ENCODE results near the gene QRICH2.
"Not testable (repeated sequence)": the region's sequence is repeated elsewhere in the genome, so short reads cannot be mapped to it uniquely, and the experiment has no call there.

The QRICH2 gene

DNA sequence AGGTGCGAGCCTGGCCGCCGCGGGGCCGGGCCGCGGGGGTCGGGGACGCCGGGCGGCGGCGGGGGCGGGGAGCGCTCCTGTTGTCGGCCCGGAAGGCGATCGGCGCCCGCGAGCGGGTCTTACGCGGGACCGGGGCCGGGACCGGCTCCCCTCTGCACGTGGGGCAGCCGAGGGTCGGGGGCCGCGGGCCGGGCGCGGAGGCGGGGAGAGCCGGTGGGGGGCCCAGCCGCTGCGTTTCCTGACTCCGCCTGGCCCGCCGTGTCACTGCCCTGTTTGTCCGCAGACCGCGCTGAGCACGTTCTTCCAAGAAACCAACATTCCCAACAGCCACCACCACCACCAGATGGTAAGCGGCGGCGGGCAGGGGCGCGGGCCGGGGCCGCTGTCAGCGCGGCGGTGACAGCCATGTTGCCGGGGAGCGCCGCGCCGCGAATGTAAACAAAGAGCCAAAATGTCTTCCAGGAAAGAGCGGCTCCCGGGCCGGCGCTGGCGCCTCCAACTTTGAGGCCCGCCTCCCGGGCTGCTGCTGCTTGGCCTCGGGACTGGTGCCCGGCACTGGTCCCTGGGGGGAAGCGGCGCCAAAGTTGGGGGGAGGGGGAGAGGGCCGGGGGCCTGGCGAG, 42.3 kb downstream of the QRICH2 start:
- DNase-seq (ENCODE audit: low spot score): peak; percentile 42

DNA sequence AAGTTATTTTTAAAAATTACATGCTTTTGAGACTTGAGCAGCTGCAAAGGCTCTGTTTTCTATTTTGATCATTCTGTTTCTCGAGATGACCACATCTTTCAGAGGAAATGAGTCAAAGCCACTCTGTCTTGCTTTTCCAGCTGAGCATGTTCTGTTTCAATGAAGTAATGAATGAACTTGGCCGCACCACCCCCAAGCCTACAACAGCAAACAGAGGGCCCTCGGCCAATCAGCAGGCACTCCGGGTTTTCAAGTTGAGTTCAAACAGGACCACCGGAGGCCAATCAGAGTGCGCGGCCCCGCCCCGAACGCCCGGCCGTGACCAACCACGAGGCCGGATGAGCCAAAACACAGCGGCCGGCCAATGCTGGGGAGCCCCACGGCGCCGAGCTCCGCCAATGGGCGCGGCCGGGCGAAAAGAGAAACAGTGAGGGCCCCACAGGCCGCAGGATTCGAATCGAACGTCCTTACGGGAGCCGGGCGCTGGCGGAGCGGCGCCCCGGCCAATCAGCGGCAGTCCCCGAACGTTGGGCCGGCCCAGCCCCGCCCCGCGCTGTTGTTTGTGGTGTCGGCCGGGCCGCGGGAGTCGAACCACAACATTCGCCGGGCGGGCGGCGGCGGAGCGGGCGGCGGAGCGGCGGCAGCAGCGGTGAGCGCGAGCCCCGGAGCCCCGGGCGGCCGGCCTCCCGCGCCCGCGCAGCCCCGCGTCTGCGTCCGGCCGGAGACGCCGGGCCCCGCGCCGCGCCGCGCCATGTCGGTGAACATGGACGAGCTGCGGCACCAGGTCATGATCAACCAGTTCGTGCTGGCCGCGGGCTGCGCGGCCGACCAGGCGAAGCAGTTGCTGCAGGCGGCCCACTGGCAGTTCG, 43.1 kb downstream of the QRICH2 start, which contains the start of gene UBALD2:
UBALD2 (plus strand) TSS at position 594 of the 869 bp plus-strand sequence; CDS start at position 752, 158 bp downstream.
- peak; percentile 100 for DNase-seq (ENCODE audit: low spot score)

DNA sequence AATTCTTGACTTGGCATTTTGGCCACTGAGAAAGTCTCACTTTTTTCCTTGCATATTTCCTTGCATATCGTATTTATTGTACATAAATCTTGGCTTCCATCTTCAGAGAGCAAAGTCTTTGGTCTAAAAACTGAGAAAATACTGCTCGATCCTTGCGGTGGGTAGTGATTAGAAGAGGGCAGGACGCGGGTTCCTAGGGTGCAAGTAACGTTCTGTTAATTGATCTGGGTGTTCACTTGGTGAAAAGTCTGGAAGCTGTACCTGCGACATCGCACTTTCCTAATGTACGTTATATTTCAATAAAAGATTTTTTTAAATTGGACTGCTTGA, 43.7 kb downstream of the QRICH2 start:
- no peak for DNase-seq (ENCODE audit: low spot score)

DNA sequence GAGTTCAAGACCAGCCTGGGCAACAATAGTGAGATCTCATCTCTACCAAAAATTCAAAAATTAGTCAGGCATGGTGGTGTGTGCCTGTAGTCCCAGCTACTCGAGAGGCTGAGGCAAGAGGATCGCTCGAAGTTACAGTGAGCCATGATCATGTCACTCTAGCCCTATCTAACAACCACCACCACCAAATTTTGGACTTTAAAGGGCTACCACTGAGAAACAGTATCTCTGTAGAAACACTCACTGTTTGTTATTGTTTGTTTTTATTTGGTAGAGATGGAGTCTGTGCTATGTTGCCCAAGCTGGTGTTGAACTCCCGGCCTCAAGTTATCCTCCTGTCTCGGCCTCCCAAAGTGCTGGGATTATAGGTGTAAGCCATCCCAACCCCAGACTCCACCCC, 44.2 kb downstream of the QRICH2 start:
- no peak for DNase-seq (ENCODE audit: low spot score)

DNA sequence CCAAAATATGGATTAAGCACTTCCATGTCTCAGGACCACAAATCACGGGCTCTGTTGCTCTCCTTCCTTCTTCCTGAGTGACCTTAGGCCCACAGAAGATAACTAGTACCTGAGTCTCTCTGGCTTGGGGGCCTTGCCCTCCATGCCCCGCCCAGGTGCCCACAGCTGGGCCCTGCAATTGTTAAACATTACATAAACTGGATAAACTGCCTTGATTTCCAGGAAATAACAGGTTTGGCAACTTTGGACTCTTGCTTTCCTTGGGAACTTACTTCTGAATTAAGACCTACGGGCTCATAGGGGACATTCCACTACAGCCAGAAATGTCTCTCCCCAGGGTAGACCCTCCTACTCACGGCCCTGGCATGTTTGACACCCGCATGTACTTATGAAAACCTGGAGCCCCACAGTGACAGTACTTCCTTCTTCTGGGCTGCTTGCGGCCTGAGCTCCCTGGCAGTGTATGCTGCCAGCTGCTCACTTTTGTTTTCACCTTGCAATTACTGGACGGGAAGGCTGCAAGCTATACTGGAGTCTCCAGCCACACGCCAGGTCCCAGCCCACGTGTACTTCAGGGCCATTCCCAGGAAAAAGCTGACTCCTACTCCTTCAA, 45.2 kb downstream of the QRICH2 start:
- no peak for DNase-seq (ENCODE audit: low spot score)

DNA sequence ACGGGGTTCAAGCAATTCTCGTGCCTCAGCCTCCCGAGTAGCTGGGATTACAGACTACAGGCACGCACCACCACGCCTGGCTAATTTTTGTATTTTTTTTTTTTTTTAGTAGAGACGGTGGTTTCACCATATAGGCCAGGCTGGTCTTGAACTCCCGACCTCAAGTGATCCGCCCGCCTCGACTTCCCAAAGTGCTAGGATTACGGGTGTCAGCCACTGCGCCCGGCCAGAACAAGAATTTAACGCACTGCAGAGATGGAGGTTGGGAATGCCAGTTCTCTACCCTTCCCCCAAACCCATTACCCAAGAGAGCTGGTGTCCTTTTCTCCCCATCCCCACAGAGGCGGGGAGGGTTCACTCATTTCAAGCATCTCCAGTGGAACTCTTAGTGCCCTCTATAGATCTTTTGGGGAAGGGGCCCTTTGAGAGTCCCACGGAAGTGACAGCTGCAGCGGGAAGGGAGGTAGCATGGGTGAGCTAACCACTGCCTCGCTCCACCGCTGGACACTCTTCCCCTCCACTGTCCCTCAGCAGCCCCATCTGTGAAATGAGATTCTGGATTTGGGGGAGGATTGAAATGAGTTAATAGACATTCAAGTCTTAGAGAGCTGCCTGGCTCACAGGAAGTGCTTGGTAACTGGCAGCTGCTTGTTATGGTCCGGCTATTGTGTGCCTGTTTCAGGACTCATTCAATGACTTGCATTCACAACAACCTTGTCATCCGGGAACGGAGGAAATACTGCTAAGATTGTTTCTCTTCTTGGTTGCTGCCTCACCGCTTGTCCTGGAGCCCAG, 46.5 kb downstream of the QRICH2 start:
- DNase-seq (ENCODE audit: low spot score): peak; percentile 38

DNA sequence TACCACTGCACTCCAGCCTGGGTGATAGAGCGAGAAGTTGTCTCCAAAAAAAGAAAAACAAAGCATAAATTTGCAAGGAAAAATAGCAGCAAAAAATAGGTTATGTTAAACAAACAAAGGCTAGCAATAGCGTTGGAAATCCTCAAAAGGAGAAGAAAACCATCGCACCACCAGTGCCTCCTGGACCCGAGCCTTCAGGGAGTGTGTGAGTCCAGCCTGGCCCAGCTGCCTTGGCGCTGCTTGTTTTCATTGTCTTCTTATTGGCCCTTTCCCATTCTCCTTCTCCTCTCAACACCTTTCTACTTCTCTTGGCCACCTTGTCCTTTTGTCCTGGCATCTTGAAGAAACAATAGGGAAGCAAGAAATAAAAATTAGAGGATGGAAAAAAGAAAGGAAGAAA, 47.4 kb downstream of the QRICH2 start:
- DNase-seq (ENCODE audit: low spot score): no peak

DNA sequence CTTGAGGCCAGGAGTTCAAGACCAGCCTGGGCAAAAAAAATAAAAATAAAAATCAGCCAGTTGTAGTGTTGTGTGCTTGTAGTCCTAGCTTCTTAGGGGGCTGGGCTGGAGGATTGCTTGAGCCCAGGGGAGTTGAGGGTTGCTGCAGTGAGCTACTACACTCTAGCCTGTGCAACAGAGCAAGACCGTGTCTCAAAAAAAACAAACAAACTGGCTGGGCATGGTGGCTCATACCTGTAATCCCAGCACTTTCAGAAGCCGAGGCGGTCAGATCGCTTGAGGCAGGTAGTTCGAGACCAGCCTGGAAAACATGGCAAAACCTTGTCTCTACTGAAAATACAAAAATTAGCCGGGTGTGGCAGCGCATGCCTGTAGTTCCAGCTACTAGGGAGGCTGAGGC, 47.9 kb downstream of the QRICH2 start:
- DNase-seq (ENCODE audit: low spot score): no peak

DNA sequence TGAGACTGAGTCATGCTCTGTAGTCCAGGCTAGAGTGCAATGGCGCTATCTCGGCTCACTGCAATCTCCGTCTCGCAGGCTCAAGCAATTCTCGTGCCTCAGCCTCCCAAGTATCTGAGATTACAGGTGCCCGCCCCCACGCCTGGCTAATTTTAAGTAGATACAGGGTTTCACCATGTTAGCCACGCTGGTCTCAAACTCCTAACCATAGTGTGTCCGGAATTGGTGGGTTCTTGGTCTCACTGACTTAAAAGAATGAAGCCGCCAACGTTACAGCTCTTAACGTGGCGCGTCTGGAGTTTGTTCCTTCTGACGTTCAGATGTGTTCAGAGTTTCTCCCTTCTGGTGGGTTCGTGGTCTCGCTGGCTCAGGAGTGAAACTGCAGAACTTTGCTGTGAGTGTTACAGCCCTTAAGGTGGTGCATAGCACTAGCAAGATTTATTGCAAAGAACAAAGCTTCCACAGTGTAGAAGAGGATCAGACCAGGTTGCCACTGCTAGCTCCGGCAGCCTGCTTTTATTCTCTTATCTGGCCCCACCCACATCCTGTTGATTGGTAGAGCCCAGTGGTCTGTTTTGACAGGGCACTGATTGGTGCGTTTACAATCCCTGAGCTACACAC, 51.5 kb downstream of the QRICH2 start:
- not testable (repeated sequence) for DNase-seq (ENCODE audit: low spot score)

DNA sequence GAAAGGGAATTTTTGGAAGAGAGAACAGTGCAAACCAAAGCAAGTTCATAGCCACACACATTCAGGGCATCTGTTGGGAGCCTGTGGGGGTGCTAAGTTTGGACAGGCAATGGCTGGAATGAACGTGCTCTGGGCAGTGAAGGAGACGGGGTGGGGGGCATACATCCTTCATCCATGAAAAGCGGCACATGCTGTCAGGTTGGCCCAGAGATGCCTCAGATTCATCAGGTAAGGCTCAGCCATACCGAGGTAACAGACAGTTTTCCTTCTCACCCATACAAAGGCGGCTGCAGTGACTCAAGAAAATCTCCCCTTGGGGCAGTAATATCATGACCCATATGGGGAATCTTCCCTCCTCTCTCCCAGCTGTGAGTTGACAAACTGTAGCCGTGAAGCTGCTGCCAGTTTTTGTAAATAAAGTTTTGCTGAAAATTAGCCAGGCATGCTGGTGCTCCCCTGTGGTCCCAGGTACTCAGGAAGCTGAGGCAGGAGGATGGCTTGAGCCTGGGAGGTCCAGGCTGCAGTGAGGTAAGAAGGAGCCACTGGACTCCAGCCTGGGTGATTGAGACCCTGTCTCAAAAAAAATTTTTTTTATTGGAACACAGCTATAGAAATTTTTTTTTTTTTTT, 52.2 kb downstream of the QRICH2 start:
- DNase-seq (ENCODE audit: low spot score): no peak

DNA sequence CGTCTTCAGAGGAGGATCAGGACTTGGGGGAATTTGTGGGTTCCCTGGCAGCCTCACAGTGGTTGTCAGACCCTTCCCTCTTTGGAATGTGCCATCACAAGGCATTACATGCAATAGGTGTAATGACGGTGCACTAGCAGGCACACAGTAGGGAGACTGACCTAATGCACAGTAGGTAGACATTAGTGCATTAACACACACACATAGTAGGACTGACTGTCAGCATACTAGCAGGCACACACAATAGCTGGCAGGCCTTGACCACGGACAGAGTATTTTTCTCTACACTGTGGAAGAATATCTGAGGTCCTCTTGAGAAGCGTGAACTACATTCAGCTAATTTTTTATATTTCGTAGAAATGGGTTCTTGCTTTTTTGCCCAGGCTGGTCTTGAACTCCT, 53.8 kb downstream of the QRICH2 start:
- DNase-seq (ENCODE audit: low spot score): no peak

DNA sequence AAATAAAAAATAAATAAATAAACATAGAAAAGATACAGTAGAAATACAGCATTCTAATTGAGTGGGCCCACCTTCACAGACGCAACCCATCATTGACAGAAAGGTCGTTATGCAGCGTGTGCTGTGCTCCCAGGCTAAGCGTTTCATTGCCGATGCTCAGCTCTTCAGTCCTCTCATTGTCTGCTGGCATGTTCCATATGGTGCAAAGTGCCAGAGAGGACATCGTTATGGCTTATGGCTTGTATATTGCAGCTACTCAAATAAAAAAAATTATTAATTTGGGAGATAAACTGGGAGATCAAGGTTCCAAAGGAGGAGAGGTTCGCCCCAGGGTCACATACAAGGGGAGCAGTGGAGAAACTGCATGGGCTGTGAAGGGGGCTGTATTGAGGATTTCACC, 54.2 kb downstream of the QRICH2 start:
- DNase-seq (ENCODE audit: low spot score): no peak

DNA sequence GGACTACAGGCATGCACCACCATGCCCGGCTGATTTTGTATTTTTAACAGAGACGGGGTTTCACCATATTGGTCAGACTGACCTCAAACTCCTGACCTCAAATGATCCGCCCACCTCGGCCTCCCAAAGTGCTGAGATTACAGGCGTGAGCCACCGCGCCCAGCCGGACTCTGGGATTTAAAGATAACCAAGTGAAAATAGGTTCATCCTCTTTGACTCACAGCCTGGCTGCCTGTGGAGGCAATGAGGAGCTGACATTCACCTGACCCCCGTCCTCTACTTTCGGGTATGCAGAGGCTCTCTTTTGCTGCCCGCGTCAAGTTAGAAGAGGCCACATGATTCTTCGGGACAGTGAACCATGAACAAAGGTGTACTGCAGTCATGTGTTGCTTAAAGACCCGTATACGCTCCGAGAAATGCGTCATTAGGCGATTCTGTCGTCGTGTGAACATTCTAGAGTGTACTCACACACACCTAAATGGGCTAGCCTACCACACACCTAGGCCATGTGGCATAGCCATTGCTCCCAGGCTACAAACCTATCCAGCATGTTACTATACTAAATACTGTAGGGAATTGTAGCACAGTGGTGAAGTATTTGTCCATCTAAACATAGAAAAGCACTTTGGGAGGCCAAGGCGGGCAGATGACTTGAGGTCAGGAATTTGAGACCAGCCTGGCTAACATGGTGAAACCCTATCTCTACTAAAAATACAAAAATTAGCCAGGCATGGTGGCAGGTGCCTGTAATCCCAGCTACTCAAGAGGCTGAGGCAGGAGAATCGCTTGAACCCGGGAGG, 54.9 kb downstream of the QRICH2 start:
- not testable (repeated sequence) for DNase-seq (ENCODE audit: low spot score)

DNA sequence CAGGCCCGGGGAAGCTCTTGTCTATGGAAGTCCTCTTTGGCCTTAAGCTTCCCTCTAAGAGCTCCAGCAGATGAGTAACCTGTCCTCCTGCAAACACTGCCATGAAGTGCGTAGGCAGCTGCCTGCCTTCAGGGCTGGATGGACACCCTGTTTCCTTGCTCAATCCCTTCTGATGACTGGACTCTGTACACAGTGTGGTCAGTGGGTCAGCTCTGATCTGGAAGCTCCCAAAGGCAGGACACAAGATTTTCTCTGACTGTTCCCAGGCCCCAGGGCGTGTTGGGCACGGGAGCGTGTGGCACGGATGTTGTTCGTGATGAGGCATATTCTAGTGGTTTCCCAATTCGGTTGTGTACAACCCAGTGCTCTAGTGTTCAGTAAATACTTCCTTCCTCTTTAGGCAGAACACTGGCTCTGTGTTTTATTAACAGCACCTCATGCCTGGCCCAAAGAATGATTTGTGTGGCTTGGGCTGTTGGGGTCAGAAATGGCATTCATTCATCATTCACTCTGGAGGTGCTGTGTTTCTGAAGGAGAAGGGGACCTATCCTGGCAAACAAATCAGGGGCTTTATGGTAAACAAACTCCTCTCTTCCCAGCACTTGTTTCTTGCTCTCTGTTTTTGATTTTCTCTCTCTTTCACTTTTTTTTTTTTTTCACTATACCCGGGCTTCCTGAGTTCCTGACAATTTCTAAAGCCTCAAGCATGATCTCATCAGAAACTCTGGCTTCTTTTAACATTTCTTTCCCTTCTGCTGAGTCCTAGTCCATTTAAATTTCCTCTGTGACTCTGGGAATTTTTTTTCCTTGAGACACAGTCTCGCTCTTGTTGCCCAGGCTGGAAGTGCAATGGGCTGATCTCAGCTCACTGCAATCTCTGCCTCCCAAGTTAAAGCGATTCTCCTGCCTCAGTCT, 55.8 kb downstream of the QRICH2 start:
- DNase-seq (ENCODE audit: low spot score): no peak

DNA sequence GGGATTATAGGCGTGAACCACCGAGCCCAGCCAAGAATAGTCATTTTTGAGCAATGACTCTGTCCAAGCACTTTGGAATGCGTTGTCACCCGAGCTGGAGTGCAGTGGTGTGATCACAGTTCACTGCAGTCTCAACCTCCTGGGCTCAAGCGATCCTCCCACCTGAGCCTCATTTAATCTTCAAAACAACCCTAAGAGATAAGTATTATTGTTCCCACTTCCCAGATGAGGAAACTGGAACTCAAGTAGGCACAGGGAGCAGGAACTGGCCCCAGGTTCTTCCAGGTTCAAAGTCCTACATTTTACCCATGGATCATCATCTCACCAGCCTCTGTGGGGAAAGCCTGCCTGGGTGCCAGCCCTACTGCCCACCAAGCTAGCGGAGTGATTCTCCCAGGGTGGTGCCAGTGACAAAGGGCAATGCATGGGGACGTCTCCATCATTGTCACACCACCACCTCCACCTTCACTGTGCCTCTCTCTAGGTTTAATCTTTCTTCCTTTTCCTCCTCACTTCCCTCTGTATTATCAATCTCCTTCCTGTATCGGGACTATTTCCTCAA, 56.5 kb downstream of the QRICH2 start:
- no peak for DNase-seq (ENCODE audit: low spot score)

DNA sequence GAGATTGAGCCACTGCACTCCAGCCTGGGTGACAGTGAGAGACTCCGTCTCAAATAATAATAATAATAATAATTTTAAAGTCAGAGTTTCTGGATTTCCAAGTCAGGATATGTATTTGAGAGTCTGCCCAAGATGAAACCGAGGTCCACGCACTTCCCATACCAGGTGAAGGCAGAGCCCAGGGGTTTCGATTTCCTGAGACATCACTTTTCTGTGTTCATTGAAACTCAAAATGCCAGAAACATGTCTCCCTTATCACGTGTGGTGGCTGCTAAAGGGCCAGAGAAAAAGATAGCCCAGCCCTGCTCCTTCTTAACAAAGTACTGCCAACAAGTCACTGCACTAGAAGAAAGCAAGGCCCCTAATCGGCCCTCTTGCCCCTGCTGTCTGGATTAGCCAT, 57.9 kb downstream of the QRICH2 start:
- DNase-seq (ENCODE audit: low spot score): no peak

DNA sequence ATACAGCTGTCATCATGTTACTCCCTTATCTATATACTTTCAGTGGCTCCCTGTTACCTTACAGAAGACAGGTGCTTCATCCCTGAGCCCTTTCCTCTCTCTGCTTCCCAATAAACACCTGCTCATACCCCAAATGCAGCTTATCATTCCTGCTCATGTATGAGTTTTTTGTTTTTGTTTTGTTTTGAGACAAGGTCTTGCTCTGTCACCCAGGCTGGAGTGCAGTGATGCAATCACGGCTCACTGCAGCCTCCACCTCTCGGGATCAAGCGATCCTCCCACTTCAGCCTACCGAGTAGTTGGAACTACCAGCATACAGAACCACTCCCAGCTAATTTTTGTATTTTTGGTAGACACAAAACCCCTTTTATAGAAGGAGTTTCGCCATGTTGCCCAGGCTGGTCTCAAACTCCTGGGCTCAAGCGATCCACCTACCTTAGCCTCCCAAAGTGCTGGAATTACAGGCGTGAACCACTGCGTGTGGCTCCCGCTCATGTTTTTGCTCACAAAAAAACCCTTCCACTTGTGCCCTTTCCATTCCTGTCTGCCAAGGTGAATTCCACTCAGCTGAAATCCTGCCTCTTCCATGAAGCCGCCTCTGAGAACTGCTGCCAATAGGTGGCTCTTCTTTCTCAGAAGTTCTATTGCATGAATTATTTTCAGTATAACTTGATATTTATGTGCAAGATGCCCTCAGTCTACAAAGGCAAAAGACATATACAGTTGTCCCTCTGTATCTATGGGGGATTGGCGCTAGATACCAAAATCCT, 59.9 kb downstream of the QRICH2 start:
- DNase-seq (ENCODE audit: low spot score): no peak

DNA sequence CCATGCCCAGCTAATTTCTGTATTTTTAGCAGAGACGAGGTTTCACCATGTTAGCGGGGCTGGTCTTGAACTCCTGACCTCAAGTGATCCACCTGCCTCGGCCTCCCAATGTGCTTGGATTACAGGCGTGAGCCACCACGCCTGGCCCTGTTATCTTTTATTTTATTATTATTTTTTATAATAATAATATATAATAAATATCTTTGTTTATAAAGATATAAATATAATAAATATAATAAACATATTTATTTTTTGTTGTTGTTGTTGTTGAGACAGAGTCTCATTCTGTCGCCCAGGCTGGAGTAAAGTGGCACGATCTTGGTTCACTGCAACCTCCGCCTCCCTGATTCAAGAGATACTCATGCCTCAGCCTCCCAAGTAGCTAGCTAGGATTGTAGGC, 60.8 kb downstream of the QRICH2 start:
- no peak for DNase-seq (ENCODE audit: low spot score)
